ENCODE measurements around the gene APC2.

Gene APC2

GRCh38 chr19:1425102-1425837 lies 24.7 kb upstream of the APC2 start:
- no peak for TF ChIP-seq CTCF (IDR thresholded peaks at IDR 0.05; ENCODE audit: low read depth, low read length, poor library complexity, severe bottlenecking)
- TF ChIP-seq EZH2phosphoT487 (IDR thresholded peaks at IDR 0.05; ENCODE audit: borderline replicate concordance, low read length) = no peak
- Histone ChIP-seq H3K4me3 (ENCODE audit: low read length) (no peak overlapping the region), H3K27ac (ENCODE audit: low read depth, low read length) (no peak overlapping the region), H3K27me3 (ENCODE audit: control insufficient read depth, low read length) (no peaks in the 10 kb centered on the region), H3K9me2 (replicated peaks; ENCODE audit: control insufficient read depth, low read length) (no peaks in the 10 kb centered on the region), H3K4me1 (ENCODE audit: control insufficient read depth, low read length) (no peaks in the 10 kb centered on the region), H3K4me2 (ENCODE audit: low read length) (no peak overlapping the region), H3K9me3 (ENCODE audit: control insufficient read depth, insufficient read depth, low read length) (no peaks in the 10 kb centered on the region), H3K79me2 (ENCODE audit: control insufficient read depth, low read length) (peaks cover 65% of the 10 kb centered on the region), H4K20me1 (ENCODE audit: control insufficient read depth, insufficient read depth, low read depth, low read length) (no peaks in the 10 kb centered on the region; the same call in 1 of the 2 replicates), H3K36me3 (ENCODE audit: control insufficient read depth, low read length) (peaks cover 97% of the 10 kb centered on the region), H3F3A (ENCODE audit: control insufficient read depth, insufficient read depth) (no peaks in the 10 kb centered on the region)

- Histone ChIP-seq H3K27me3 (ENCODE audit: control insufficient read depth, low read length) (no peaks in the 10 kb centered on the region), H3F3A (ENCODE audit: control insufficient read depth, insufficient read depth) (no peaks in the 10 kb centered on the region), H3K4me2 (ENCODE audit: low read length) (no peak overlapping the region), H3K36me3 (ENCODE audit: control insufficient read depth, low read length) (peaks cover 93% of the 10 kb centered on the region), H3K9me2 (replicated peaks; ENCODE audit: control insufficient read depth, low read length) (no peaks in the 10 kb centered on the region), H3K9me3 (ENCODE audit: control insufficient read depth, insufficient read depth, low read length) (no peaks in the 10 kb centered on the region), H3K4me1 (ENCODE audit: control insufficient read depth, low read length) (no peaks in the 10 kb centered on the region), H3K4me3 (ENCODE audit: low read length) (no peak overlapping the region), H3K79me2 (ENCODE audit: control insufficient read depth, low read length) (peaks cover 59% of the 10 kb centered on the region), H4K20me1 (ENCODE audit: control insufficient read depth, insufficient read depth, low read depth, low read length) (no peaks in the 10 kb centered on the region; the same call in 1 of the 2 replicates), H3K27ac (ENCODE audit: low read depth, low read length) (no peak overlapping the region)
- TF ChIP-seq EZH2phosphoT487 (IDR thresholded peaks at IDR 0.05; ENCODE audit: borderline replicate concordance, low read length) = no peak
- TF ChIP-seq CTCF (IDR thresholded peaks at IDR 0.05; ENCODE audit: low read depth, low read length, poor library complexity, severe bottlenecking) = no peak
These were observed 24.0 kb upstream of the APC2 start for GRCh38 chr19:1425902-1426301.

- no peaks in the 10 kb centered on the region; the same call in 1 of the 2 replicates for H4K20me1 ChIP-seq (ENCODE audit: control insufficient read depth, insufficient read depth, low read depth, low read length)
- H3K9me3 ChIP-seq (ENCODE audit: control insufficient read depth, insufficient read depth, low read length) = no peaks in the 10 kb centered on the region
- H3F3A ChIP-seq (ENCODE audit: control insufficient read depth, insufficient read depth) = no peaks in the 10 kb centered on the region
- peaks cover 51% of the 10 kb centered on the region for H3K79me2 ChIP-seq (ENCODE audit: control insufficient read depth, low read length)
- H3K9me2 ChIP-seq (replicated peaks; ENCODE audit: control insufficient read depth, low read length) = no peaks in the 10 kb centered on the region
- no peak overlapping the region for H3K4me3 ChIP-seq (ENCODE audit: low read length)
- H3K36me3 ChIP-seq (ENCODE audit: control insufficient read depth, low read length) = peaks cover 89% of the 10 kb centered on the region
- H3K4me1 ChIP-seq (ENCODE audit: control insufficient read depth, low read length) = no peaks in the 10 kb centered on the region
- H3K27me3 ChIP-seq (ENCODE audit: control insufficient read depth, low read length) = no peaks in the 10 kb centered on the region
- H3K4me2 ChIP-seq (ENCODE audit: low read length) = no peak overlapping the region
- TF ChIP-seq CTCF (IDR thresholded peaks at IDR 0.05; ENCODE audit: low read depth, low read length, poor library complexity, severe bottlenecking) (no peak), EZH2phosphoT487 (IDR thresholded peaks at IDR 0.05; ENCODE audit: borderline replicate concordance, low read length) (no peak)
- H3K27ac ChIP-seq (ENCODE audit: low read depth, low read length) = no peak overlapping the region
These were observed 23.2 kb upstream of the APC2 start for GRCh38 chr19:1426736-1427135.

Data from DOHH2 (cell line).